ENCODE measurements around the gene SLC27A3. TPM values are rescaled to one million over a fixed set of nuclear protein-coding genes. Genes with fewer than 3 reads are reported as not detected.

The SLC27A3 gene
- total and polyA plus RNA-seq, 10 of the 15 experiments (the other 5 are each of a cell fraction or from before 2014, with no cell fraction given), result 2.6 to 18.1 (median 8.3) TPM

DNA sequence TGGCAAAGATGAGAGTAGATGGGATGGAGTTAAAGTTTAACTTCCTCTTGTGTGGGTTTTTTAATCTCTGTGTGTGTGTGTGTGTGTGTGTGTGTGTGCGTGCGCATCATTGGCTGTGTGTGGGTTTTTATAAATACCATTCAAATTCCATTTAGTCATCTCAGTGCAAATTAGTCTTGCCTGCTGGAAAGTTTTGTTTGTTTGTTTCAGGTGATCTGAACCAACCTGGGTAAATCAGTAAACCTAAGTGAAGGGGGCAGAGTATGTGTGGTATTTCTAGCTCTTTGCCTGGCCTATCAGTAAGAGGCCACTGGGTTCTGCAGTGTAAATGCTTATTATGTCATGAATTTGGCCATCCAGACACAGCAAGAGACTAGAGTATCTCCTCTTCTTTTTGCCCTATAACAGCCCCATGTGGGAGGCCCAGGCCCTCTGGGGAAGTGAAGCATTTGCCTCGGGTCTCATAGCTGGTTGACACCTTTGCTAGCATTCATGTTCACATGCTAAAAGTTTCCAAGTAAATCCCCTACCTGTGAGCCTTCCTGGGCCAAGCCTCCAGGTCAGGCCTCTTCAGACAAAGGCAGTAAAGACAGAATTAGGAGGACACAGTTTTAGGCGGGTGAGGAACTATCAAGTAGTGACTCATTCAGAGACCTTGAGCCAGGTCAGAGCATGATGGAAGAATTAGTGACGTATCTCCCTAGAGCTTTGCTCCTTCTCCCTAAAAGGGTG is 32.6 kb upstream of the SLC27A3 start (continued):
- TF ChIP-seq, protein P1, sequence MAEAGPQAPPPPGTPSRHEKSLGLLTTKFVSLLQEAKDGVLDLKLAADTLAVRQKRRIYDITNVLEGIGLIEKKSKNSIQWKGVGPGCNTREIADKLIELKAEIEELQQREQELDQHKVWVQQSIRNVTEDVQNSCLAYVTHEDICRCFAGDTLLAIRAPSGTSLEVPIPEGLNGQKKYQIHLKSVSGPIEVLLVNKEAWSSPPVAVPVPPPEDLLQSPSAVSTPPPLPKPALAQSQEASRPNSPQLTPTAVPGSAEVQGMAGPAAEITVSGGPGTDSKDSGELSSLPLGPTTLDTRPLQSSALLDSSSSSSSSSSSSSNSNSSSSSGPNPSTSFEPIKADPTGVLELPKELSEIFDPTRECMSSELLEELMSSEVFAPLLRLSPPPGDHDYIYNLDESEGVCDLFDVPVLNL (IDR thresholded peaks at IDR 0.05; ENCODE audit: low read depth, low read length), result no peak
- TF ChIP-seq JUND (IDR thresholded peaks at IDR 0.05; ENCODE audit: low read depth, low read length) (peak; percentile 69; the same call in 1 of the 2 replicates), YBX1 (IDR thresholded peaks at IDR 0.05) (no peak), MYB (IDR thresholded peaks at IDR 0.05; ENCODE audit: borderline replicate concordance, low read depth, low read length) (no peak), HCFC1 (IDR thresholded peaks at IDR 0.05; ENCODE audit: low read length) (no peak), CBX5 (IDR thresholded peaks at IDR 0.05; ENCODE audit: low read depth) (0 out of 2 replicates have a peak, but pooled peaks have one; percentile 13), NFXL1 (IDR thresholded peaks at IDR 0.05; ENCODE audit: borderline replicate concordance) (no peak), PAX8 (IDR thresholded peaks at IDR 0.05) (0 out of 2 replicates have a peak, but pooled peaks have one; percentile 47), ZNF384 (IDR thresholded peaks at IDR 0.05; ENCODE audit: borderline replicate concordance, low read depth, low read length) (peak; percentile 41; the same call in 1 of the 2 replicates), MEF2A (IDR thresholded peaks at IDR 0.05; ENCODE audit: insufficient read depth, low read depth, low read length) (peak; percentile 60; the same call in 1 of the 2 replicates), CHD2 (IDR thresholded peaks at IDR 0.05; ENCODE audit: borderline replicate concordance, low read depth, low read length) (no peak; the same call in 1 of the 2 replicates), FOXM1 (IDR thresholded peaks at IDR 0.05; ENCODE audit: low read depth, low read length) (peak; percentile 58; the same call in 1 of the 2 replicates)
- TF ChIP-seq, protein P2, sequence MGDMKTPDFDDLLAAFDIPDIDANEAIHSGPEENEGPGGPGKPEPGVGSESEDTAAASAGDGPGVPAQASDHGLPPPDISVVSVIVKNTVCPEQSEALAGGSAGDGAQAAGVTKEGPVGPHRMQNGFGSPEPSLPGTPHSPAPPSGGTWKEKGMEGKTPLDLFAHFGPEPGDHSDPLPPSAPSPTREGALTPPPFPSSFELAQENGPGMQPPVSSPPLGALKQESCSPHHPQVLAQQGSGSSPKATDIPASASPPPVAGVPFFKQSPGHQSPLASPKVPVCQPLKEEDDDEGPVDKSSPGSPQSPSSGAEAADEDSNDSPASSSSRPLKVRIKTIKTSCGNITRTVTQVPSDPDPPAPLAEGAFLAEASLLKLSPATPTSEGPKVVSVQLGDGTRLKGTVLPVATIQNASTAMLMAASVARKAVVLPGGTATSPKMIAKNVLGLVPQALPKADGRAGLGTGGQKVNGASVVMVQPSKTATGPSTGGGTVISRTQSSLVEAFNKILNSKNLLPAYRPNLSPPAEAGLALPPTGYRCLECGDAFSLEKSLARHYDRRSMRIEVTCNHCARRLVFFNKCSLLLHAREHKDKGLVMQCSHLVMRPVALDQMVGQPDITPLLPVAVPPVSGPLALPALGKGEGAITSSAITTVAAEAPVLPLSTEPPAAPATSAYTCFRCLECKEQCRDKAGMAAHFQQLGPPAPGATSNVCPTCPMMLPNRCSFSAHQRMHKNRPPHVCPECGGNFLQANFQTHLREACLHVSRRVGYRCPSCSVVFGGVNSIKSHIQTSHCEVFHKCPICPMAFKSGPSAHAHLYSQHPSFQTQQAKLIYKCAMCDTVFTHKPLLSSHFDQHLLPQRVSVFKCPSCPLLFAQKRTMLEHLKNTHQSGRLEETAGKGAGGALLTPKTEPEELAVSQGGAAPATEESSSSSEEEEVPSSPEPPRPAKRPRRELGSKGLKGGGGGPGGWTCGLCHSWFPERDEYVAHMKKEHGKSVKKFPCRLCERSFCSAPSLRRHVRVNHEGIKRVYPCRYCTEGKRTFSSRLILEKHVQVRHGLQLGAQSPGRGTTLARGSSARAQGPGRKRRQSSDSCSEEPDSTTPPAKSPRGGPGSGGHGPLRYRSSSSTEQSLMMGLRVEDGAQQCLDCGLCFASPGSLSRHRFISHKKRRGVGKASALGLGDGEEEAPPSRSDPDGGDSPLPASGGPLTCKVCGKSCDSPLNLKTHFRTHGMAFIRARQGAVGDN (IDR thresholded peaks at IDR 0.05), result peak; percentile 91
- TF ChIP-seq, protein P3, sequence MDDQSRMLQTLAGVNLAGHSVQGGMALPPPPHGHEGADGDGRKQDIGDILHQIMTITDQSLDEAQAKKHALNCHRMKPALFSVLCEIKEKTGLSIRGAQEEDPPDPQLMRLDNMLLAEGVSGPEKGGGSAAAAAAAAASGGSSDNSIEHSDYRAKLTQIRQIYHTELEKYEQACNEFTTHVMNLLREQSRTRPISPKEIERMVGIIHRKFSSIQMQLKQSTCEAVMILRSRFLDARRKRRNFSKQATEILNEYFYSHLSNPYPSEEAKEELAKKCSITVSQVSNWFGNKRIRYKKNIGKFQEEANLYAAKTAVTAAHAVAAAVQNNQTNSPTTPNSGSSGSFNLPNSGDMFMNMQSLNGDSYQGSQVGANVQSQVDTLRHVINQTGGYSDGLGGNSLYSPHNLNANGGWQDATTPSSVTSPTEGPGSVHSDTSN (IDR thresholded peaks at IDR 0.05; ENCODE audit: insufficient replicate concordance, low read depth, low read length), result no peak
- TF ChIP-seq, protein P4, sequence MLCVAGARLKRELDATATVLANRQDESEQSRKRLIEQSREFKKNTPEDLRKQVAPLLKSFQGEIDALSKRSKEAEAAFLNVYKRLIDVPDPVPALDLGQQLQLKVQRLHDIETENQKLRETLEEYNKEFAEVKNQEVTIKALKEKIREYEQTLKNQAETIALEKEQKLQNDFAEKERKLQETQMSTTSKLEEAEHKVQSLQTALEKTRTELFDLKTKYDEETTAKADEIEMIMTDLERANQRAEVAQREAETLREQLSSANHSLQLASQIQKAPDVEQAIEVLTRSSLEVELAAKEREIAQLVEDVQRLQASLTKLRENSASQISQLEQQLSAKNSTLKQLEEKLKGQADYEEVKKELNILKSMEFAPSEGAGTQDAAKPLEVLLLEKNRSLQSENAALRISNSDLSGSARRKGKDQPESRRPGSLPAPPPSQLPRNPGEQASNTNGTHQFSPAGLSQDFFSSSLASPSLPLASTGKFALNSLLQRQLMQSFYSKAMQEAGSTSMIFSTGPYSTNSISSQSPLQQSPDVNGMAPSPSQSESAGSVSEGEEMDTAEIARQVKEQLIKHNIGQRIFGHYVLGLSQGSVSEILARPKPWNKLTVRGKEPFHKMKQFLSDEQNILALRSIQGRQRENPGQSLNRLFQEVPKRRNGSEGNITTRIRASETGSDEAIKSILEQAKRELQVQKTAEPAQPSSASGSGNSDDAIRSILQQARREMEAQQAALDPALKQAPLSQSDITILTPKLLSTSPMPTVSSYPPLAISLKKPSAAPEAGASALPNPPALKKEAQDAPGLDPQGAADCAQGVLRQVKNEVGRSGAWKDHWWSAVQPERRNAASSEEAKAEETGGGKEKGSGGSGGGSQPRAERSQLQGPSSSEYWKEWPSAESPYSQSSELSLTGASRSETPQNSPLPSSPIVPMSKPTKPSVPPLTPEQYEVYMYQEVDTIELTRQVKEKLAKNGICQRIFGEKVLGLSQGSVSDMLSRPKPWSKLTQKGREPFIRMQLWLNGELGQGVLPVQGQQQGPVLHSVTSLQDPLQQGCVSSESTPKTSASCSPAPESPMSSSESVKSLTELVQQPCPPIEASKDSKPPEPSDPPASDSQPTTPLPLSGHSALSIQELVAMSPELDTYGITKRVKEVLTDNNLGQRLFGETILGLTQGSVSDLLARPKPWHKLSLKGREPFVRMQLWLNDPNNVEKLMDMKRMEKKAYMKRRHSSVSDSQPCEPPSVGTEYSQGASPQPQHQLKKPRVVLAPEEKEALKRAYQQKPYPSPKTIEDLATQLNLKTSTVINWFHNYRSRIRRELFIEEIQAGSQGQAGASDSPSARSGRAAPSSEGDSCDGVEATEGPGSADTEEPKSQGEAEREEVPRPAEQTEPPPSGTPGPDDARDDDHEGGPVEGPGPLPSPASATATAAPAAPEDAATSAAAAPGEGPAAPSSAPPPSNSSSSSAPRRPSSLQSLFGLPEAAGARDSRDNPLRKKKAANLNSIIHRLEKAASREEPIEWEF (IDR thresholded peaks at IDR 0.05; ENCODE audit: insufficient replicate concordance, low read depth, low read length), result peak; percentile 83

Data from GM12878 (cell line).